ENCODE data around the gene DDX41.

The DDX41 gene

DNA sequence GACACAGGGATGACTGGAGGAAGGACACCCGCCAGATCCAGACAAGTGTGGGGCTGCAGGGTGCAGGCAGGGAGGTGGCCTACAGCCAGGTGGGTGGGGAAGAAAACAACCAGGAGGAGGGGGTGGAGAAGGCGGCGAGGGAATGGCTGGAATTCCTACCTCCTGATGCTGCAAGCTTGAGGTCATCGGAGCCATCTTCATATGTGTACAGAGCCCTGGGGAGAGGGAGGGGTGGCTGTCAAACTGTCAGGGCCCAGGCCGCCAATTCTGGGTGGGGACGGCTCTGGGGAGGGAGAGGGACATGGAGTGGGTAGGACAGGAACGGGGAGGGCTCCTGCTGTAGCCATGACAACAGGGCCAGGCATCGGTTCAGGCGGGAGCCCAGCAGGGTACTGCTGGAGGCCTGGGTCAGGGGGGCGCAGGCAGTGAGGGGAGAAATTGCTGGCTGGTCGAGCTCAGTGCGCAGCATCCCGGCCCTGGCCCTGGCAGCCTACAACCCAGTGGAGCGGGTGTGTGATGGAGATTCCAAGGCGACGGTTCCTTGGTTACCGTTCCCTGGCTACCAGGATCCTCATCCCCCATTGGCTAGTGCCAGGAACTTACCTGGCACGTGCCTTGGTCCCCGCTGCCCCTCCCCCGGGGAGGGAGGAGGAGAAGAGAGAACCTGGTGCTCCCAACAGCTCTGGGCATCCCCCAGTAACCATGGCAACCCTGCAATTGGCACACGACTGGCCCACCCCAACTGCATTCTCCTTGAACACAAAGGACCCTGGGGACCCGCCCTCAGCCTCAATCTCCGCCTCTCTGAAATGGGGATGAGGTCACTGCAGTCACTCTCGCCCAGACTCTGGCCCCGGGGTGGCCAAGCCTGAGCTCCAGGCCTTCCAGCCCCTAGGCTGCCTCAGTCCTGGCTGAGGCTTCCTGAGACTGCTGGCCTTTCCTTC is 47.8 kb downstream of the DDX41 start:
- DNase-seq (ENCODE audit: low spot score), result peak; percentile 38

DNA sequence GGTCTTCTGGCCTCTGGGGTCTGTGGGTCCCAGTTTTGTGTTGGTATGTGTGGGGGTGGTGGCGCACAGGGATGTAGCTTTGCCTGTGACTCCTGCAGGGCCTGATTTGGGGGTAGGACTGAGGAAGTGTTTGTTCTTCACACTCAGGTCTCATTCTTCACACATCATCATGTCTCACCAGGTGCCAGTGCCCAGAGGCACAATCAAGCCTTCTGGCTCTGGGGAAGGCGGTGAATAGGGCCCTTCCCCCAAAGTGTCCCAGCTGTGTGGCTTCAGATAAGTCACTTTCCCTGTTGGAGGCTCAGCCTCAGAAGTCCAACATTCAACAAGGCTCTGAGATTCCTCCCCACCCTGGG is 48.5 kb downstream of the DDX41 start:
- DNase-seq (ENCODE audit: low spot score), result no peak
- no peak for TF ChIP-seq CTCF (IDR thresholded peaks at IDR 0.05; ENCODE audit: extremely low read depth, missing control alignments)

More for the DNA sequence above, 47.8 kb downstream of the DDX41 start:
- TF ChIP-seq CTCF (IDR thresholded peaks at IDR 0.05; ENCODE audit: extremely low read depth, missing control alignments), result no peak

- TF ChIP-seq CTCF (IDR thresholded peaks at IDR 0.05; ENCODE audit: extremely low read depth, missing control alignments), result no peak
- no peak for DNase-seq (ENCODE audit: low spot score)
These were observed 49.3 kb downstream of the DDX41 start for GRCh38 chr5:177467436-177467835.

DNA sequence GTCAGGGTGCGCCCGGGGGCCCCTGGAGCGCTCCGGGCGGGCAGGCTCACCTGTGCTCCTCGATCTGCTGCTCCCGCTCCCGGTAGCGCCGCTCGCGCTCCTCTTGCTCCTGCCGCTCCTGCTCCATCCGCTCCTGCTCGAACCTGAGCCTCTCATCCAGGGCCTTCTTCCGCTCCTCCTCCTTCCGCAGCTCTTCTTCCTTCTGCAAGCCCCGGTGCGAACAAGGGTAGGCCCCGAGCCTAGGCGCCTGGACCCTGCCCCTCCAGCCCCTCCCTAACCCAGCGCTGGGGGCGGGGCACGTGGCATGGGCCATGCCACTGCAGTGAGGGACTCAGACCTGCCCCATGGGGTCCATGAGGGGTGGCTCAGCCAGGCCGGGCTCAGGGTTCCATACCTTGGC is 49.9 kb downstream of the DDX41 start:
- DNase-seq (ENCODE audit: low spot score), result no peak
- no peak for TF ChIP-seq CTCF (IDR thresholded peaks at IDR 0.05; ENCODE audit: extremely low read depth, missing control alignments)

DNA sequence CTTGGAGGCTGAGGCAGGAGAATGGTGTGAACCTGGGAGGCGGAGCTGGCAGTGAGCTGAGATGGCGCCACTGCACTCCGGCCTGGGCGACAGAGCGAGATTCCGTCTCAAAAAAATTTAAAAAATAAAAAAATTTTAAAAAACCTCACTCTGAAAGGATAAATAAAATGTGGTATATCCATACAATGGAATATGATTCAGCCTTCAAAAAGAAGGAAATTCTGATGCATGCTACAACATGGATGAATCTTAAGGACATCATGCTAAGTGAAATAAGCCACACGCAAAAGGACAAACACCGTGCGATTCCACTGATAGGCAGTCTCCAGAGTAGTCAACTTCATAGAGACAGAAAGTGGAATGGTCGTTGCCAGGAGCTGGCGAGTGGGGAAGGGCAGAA is 51.7 kb downstream of the DDX41 start:
- DNase-seq (ENCODE audit: low spot score), result no peak
- no peak for TF ChIP-seq CTCF (IDR thresholded peaks at IDR 0.05; ENCODE audit: extremely low read depth, missing control alignments)

- no peak for TF ChIP-seq CTCF (IDR thresholded peaks at IDR 0.05; ENCODE audit: extremely low read depth, missing control alignments)
- no peak for DNase-seq (ENCODE audit: low spot score)
These were observed 54.6 kb downstream of the DDX41 start for GRCh38 chr5:177462021-177462670.
